ENCODE results near the gene TPRA1. TPM values are rescaled to one million over a fixed set of nuclear protein-coding genes. Genes with fewer than 3 reads are reported as not detected.

Gene TPRA1
- total RNA-seq, 2 experiments from 2014 or later = 26.6 to 28.0 TPM

GRCh38 chr3:127572186-127572585 is 18.3 kb downstream of the TPRA1 start:
- Mint-ChIP-seq H3K27ac (no peak overlapping the region), H3K9me3 (no peaks in the 10 kb centered on the region), H3K36me3 (ENCODE audit: low read depth) (peaks cover 21% of the 10 kb centered on the region), H3K27me3 (no peaks in the 10 kb centered on the region), H3K4me1 (ENCODE audit: low read depth) (peaks cover 10% of the 10 kb centered on the region), H3K4me3 (no peak overlapping the region)
- intact Hi-C loops (cut with micrococcal nuclease) = no loop called here
- POLR2A ChIA-PET = interaction anchor here (1.6 kb wide), 1 partner anchor 27 kb away, joined by 5 read pairs; the partner anchor contains the start of gene MCM2
- DNase-seq (no peak), ATAC-seq (no peak)
- TF ChIP-seq CTCF (IDR thresholded peaks at IDR 0.05) = no peak
- CTCF ChIA-PET = no interaction called here

- no peaks in the 10 kb centered on the region for H3K9me3 Mint-ChIP-seq
- H3K27ac Mint-ChIP-seq = no peak overlapping the region
- no peak for DNase-seq
- H3K4me1 Mint-ChIP-seq (ENCODE audit: low read depth) = peaks cover 8% of the 10 kb centered on the region
- intact Hi-C loops (cut with micrococcal nuclease) = no loop called here
- CTCF ChIA-PET = no interaction called here
- no peak overlapping the region for H3K4me3 Mint-ChIP-seq
- POLR2A ChIA-PET = no interaction called here
- no peaks in the 10 kb centered on the region for H3K27me3 Mint-ChIP-seq
- peaks cover 21% of the 10 kb centered on the region for H3K36me3 Mint-ChIP-seq (ENCODE audit: low read depth)
- TF ChIP-seq CTCF (IDR thresholded peaks at IDR 0.05) = no peak
- no peak for ATAC-seq
These were observed 20.0 kb downstream of the TPRA1 start for GRCh38 chr3:127570520-127570919.

- no peak for ATAC-seq
- DNase-seq = no peak
- Mint-ChIP-seq H3K27ac (no peak overlapping the region), H3K4me3 (no peak overlapping the region), H3K27me3 (peaks cover 4% of the 10 kb centered on the region), H3K36me3 (ENCODE audit: low read depth) (peaks cover 18% of the 10 kb centered on the region), H3K4me1 (ENCODE audit: low read depth) (no peaks in the 10 kb centered on the region), H3K9me3 (no peaks in the 10 kb centered on the region)
- CTCF ChIA-PET = no interaction called here
- no peak for TF ChIP-seq CTCF (IDR thresholded peaks at IDR 0.05)
- POLR2A ChIA-PET = interaction anchor here (1.1 kb wide), 1 partner anchor 13 kb away, joined by 3 read pairs; no protein-coding TSS in a partner anchor
- intact Hi-C loops (cut with micrococcal nuclease) = no loop called here
These were observed 21.4 kb downstream of the TPRA1 start for GRCh38 chr3:127569160-127569559.

- Mint-ChIP-seq H3K4me1 (ENCODE audit: low read depth) (no peaks in the 10 kb centered on the region), H3K27ac (no peak overlapping the region), H3K9me3 (no peaks in the 10 kb centered on the region), H3K27me3 (peaks cover 7% of the 10 kb centered on the region), H3K36me3 (ENCODE audit: low read depth) (peaks cover 14% of the 10 kb centered on the region), H3K4me3 (no peak overlapping the region)
- DNase-seq = no peak
- no peak for ATAC-seq
- intact Hi-C loops (cut with micrococcal nuclease) = no loop called here
- CTCF ChIA-PET = interaction anchor here (1.0 kb wide), 1 partner anchor 20 kb away, joined by 3 read pairs; no protein-coding TSS in a partner anchor
- POLR2A ChIA-PET = interaction anchor here (1.1 kb wide), 1 partner anchor 12 kb away, joined by 3 read pairs; no protein-coding TSS in a partner anchor
- TF ChIP-seq CTCF (IDR thresholded peaks at IDR 0.05) = no peak
These were observed 21.9 kb downstream of the TPRA1 start for GRCh38 chr3:127568586-127568985.

GRCh38 chr3:127566833-127567232 is 23.7 kb downstream of the TPRA1 start:
- no peak overlapping the region for H3K4me3 Mint-ChIP-seq
- H3K9me3 Mint-ChIP-seq = no peaks in the 10 kb centered on the region
- DNase-seq (no peak), ATAC-seq (no peak)
- ChIA-PET POLR2A (interaction anchor here (1.2 to 1.3 kb wide), 2 partner anchors 9 to 31 kb away, joined by 3 read pairs; partner anchors contain the start of gene MCM2), CTCF (interaction anchor here (3.7 kb wide), 1 partner anchor 8 kb away, joined by 18 read pairs; no protein-coding TSS in a partner anchor)
- intact Hi-C loops (cut with micrococcal nuclease) = no loop called here
- no peaks in the 10 kb centered on the region for H3K4me1 Mint-ChIP-seq (ENCODE audit: low read depth)
- no peak overlapping the region for H3K27ac Mint-ChIP-seq
- peaks cover 8% of the 10 kb centered on the region for H3K36me3 Mint-ChIP-seq (ENCODE audit: low read depth)
- TF ChIP-seq CTCF (IDR thresholded peaks at IDR 0.05) = no peak
- H3K27me3 Mint-ChIP-seq = peaks cover 7% of the 10 kb centered on the region

Measured in activated CD8-positive, alpha-beta T cell treated with anti-CD3 and anti-CD28 coated beads for 36 hours (primary cell).